GM12801 (cell line): Measurements from ENCODE around the gene ZNF12.

ENCODE experiments used
- TF ChIP-seq, protein P1 (sequence below): IDR thresholded peaks from one replicate; pipeline ENCODE4 v1.5.1; 2011; ENCODE audit warnings: control low read depth; ENCODE audit not compliant: insufficient read length; ENCODE audit errors: extremely low read depth

Gene ZNF12

GRCh38 chr7:6643915-6644625 lies 62.7 kb downstream of the ZNF12 start:
- TF ChIP-seq, protein P1, sequence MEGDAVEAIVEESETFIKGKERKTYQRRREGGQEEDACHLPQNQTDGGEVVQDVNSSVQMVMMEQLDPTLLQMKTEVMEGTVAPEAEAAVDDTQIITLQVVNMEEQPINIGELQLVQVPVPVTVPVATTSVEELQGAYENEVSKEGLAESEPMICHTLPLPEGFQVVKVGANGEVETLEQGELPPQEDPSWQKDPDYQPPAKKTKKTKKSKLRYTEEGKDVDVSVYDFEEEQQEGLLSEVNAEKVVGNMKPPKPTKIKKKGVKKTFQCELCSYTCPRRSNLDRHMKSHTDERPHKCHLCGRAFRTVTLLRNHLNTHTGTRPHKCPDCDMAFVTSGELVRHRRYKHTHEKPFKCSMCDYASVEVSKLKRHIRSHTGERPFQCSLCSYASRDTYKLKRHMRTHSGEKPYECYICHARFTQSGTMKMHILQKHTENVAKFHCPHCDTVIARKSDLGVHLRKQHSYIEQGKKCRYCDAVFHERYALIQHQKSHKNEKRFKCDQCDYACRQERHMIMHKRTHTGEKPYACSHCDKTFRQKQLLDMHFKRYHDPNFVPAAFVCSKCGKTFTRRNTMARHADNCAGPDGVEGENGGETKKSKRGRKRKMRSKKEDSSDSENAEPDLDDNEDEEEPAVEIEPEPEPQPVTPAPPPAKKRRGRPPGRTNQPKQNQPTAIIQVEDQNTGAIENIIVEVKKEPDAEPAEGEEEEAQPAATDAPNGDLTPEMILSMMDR = no peak

GRCh38 chr7:6642861-6643640 lies 63.7 kb downstream of the ZNF12 start:
- TF ChIP-seq, protein P1 = no peak

GRCh38 chr7:6642239-6642839 lies 64.4 kb downstream of the ZNF12 start:
- TF ChIP-seq, protein P1 = no peak

- TF ChIP-seq, protein P1 = no peak
These were observed 65.3 kb downstream of the ZNF12 start for GRCh38 chr7:6641305-6642035.

GRCh38 chr7:6640246-6640721 lies 66.5 kb downstream of the ZNF12 start:
- TF ChIP-seq, protein P1 = no peak

- TF ChIP-seq, protein P1 = no peak
These were observed 67.1 kb downstream of the ZNF12 start for GRCh38 chr7:6639627-6640026.

DNA sequence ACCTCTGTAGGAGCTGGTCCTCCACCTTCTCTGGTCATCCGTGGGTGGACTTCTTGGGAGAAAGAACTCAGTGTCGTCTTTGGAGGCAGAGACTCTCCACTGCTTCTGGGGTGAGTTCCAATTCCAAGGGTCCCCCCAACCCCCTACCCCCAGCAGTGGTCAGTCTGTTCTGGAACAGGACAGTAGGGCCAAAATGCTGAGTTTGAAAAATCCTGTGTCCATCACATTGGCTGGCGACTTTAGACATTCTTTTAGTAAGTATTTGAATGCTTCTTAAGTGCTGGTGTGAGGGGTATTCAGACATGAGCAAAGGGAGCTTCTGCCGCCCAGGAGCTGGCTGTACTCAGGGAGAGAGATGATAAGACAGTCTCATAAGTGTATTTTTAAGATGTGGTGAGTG lies 67.7 kb downstream of the ZNF12 start:
- TF ChIP-seq, protein P1 = no peak
